HG02623 (cell line): ENCODE data around the gene DIABLO.
A peak's percentile ranks its signal among the peaks of the same experiment; 100 is the strongest.
"Not testable (repeated sequence)": the region's sequence is repeated elsewhere in the genome, so short reads cannot be mapped to it uniquely, and the experiment has no call there.

Source experiments
- ATAC-seq: cut with Tn5 transposase; IDR thresholded peaks from one replicate; pipeline ENCODE4 v1.9.1; 2021; ENCODE audit warnings: moderate library complexity; ENCODE audit not compliant: unreplicated experiment

The DIABLO gene

DNA sequence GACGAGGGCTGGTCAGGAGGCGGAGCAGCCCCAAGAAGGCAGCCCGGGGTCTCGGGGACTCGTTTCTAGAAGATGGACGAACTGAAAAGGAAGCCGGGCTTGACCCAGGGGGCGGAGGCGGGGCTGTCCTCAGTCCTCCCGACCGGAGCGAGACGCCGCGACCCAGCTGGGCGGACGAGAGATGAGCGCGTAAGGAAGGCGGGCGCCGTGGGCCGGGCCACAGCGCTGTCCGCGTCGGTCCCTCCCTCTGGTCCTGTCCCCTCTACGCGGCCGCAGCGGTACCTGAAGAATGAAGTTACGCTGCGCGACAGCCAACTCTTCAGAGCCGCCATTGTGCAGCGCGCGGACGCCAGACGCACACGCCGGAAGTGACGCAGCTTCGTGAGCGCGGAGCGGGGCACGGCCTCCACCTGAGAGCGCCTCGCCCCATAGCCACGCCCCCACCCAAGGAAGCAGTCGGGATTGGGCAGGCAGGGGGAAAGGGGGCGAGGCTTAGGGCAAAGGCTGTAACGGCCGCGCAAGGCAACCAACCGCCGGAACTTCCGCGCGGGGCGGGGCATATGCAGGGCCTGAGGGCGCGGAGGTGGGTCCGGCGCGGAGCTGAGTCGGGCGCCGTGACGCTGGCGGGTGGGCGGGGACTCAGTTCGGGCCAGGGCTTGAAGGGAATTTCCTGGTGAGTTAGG, at the start of gene DIABLO:
DIABLO (minus strand) TSS at position 370 of the 683 bp plus-strand sequence; CDS start at position 332, 38 bp downstream.
- peak; percentile 94 for ATAC-seq

GRCh38 chr12:122275459-122275858, 49.6 kb upstream of the DIABLO start:
- ATAC-seq = no peak

- ATAC-seq = peak; percentile 90
Observed at GRCh38 chr12:122266230-122266901, 40.5 kb upstream of the DIABLO start, which contains the start of gene VPS33A. VPS33A (minus strand) TSS chr12:122266494; CDS start chr12:122266408, 86 bp downstream.

DNA sequence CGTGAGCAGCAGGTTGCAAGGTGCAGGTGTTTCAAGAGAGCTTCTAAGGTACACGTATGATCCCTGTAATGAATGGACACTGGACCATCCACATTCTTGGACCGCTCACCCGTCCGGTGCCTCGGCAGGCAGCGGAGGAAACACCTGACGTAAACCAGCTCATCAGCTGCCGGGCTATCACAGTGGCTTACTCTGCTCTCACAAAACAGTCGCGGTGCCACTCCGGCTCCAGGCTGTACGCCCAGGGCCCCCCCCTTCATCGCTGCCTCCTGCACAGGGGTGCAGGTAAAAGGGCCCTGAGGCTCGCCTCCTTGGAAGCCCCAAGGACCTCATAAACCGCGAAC, 40.0 kb upstream of the DIABLO start:
- peak; percentile 22 for ATAC-seq

DNA sequence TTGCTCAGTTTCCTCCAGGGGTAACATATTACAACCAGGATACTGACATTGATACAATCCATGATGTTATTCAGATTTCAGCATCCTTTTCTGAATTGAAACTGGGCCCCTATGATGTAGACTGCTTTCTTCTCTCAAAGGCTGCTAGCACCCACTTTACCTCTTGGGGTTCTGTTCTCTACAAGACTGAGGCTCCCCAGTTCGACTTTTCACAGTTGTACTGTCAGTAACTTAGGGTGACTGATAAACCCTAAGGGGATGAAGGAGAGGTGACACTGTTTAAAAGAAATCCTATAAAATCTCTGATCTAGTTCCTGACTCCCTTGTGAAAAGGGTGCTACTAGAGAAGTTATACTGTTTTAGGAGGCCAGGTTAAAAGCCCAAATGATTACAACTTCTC, 39.6 kb upstream of the DIABLO start:
- ATAC-seq = no peak

GRCh38 chr12:122260735-122261134, 34.9 kb upstream of the DIABLO start:
- ATAC-seq = not testable (repeated sequence)

DNA sequence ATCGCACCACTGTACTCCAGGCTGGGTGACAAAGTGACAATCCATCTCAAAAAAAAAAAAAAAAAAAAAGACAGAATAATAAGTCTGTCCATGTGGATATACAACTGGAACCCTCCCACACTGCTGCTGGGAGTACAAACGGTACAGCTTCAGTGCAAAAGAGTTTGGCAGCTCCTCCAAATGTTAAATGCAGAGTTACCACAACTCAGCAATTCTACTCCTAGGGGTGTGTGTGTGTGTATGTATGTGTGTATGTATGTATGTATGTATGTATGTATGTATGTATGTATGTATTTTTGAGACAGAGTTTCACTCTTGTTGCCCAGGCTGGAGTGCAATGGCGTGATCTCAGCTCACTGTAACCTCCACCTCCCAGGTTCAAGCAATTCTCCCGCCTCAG, 33.1 kb upstream of the DIABLO start:
- not testable (repeated sequence) for ATAC-seq

DNA sequence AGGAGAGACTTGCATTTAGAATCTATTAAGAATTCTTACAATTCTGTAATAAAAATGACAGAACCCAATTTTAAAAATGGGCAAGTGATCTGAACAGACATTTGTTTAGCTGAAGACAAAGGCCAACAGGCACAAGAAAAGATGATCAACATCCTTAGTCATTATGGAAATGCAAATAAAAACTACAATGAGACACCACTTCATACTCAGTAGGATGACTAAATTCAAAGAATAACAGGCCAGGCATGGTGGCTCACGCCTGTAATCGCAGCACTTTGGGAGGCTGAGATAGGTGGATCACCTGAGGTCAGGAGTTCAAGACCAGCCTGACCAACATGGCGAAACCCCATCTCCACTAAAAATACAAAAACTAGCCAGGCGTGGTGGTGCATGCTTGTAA, 32.6 kb upstream of the DIABLO start:
- not testable (repeated sequence) for ATAC-seq

DNA sequence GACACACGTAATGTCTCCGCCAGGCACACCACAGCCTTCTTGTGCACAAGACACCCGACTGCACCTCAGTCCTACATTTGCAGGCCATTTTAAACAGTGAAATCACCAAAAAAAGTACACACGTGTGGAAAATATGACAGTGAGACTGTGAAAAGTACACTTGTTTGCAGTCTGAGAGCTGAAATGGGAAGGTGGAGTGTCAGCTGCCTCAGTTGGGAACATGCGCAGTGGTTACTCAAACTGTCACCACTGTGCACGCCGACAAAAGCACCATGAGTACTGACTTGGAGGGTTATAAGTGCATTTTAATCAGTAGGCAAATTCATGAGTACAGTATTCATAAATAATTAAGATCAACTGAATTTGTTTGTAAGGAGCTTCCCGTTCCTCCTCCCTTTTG, 24.7 kb upstream of the DIABLO start:
- ATAC-seq = no peak

DNA sequence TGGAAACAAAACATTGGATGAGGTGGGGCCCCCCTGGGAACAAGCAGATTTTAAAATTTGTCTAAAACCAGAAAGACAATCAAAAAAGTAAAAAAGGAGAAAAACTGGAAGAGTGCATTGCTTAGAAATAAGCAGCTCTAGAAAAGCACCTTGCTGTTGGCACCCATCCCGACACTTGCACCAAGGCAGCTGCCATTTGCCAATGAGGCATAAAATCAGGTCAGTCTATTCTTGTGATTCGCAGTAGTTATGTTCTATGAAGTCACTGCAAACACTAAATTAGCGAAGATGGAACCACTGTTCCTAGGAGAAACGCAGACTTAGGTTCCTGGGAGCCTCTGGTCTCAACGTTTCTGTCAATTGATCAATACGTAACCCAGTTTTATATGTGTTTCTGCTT, 24.2 kb upstream of the DIABLO start:
- no peak for ATAC-seq

GRCh38 chr12:122245553-122245952, 19.7 kb upstream of the DIABLO start:
- no peak for ATAC-seq

DNA sequence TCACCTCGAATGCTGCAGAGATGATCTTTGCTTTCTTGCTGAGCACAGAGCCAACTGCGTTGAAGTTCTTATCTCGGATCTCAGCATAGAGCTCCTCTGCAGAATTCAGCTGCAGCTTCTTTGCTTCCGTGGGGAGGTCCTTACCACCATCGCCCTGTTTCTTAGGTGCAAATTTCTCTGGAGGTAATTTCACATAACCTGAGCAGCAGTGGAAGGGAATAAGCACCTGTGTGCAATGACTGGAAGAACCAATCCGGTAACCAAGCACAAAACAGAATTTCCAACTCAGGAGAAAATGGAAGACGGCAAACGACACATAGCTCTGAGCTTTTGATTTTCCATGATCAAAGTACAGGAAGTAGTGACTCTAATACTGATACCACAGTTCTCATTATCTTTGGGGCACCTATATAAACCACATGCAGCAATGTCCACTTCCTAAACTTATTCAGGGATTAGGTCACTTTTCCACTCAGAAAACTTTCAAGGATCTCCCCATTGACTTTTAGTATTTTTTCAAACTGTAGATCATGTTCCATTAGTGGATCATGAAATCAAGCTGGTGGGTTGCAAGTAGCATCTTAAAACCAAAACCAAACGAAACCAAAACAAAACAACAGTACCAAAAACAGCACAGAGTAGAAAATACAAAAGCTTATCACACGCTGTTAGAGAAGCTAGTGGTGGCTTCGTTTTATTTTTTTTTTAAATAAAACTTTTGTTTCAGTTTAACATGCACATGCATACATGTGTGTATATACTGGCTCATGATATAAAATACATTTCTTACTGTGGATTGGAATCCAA, 18.9 kb upstream of the DIABLO start:
- no peak for ATAC-seq

DNA sequence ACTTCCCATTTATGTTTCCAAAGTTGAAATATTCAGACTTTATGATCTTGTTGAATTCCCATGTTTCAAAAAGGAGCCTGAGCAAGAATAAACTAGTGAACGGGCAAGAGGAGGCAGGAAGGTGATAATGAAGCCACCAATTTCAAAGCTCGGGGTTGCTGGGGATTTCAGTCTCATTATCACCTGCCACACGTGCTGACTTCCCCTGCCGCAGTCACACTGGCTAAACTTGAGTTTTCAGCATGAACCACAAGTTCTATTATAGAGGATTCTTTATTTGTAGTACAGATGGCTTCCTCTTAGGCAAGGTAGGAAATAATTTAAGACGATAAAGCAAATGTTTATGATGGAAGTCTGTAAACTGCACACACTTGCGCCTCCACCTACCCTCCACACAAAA, 18.1 kb upstream of the DIABLO start:
- ATAC-seq = no peak

- ATAC-seq = no peak
Observed at GRCh38 chr12:122238861-122239260, 13.0 kb upstream of the DIABLO start.

- no peak for ATAC-seq
Observed at GRCh38 chr12:122235741-122236140, 9.9 kb upstream of the DIABLO start.

DNA sequence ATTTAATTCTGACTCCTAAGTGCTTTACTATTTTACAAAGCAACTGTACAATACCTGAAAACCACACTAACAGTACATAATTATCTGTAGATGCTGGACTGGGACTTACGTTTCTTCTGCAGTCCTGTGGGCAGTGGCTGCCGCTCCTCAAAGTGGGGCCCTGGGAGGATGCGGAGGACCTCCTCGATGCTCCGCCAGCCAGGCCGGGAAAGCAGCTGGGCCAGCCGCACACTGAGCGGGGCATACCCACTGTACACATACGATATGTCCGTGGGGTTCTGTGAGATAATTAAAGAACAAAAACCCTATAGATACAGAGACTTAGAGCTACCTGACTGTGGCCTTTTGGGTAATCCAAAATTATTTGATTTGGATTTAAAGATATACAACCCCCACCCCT, 6.8 kb upstream of the DIABLO start:
- ATAC-seq = no peak

- no peak for ATAC-seq
Observed at GRCh38 chr12:122230798-122231197, 4.9 kb upstream of the DIABLO start.

- ATAC-seq = no peak
Observed at GRCh38 chr12:122228092-122228491, 2.2 kb upstream of the DIABLO start.

DNA sequence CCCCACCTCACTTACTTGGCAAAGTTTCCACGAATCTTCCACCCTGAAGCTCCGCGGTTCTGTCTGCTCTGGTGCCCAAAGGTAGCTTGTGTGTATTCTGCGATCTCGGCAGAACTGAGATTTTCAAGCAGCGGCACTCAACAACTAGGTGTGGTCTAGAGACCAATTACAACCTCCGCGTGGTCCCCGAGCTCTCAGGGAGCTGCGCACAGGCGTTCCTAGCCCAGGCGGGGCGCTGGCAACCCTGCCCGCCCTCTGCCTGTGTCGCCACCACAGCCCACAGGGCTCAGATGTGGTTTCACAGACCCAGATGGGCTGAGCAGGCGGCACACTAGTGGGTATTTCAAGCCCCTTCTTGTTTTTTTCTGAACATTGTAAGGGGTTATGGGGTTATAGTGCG, 1.5 kb upstream of the DIABLO start:
- ATAC-seq = no peak

GRCh38 chr12:122226366-122227125, 694 bp upstream of the DIABLO start:
- peak; percentile 1 for ATAC-seq

DNA sequence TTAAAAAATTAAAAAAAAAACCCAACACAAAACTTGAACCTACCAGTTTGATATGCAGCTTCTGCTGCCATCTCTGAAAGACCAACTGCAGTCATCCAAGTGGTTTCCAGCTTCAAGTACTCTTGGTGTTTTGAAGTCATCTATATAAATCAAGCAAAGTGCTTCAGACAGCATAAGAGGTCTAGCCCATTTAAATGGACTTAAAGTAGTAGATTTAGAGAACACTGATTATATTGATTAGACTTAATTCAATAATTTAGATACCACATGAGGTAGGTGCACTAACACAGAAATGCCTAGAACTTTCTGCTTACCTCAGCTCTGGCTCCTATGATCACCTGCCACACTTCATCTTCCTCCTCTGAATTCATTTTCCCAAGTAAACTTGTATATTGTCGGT, 9.4 kb downstream of the DIABLO start:
- ATAC-seq = no peak
